Neuronal stem cell (in vitro differentiated cells): Measurements from ENCODE around the gene TPSB2.

Source experiments
- DNase-seq: peaks from one replicate; pipeline ENCODE4 v3.0.0-alpha.2; 2013; ENCODE audit warnings: low spot score
- H2AFZ ChIP-seq: one replicate; pipeline ENCODE4 v1.6.1; 2013; ENCODE audit warnings: mild to moderate bottlenecking, low read length, inconsistent platforms
- H2AK5ac ChIP-seq: 2 replicates; pipeline ENCODE4 v1.6.1; 2013; ENCODE audit warnings: low read depth, mild to moderate bottlenecking, inconsistent platforms, low read length, moderate library complexity, mixed read lengths
- H2BK120ac ChIP-seq: 2 replicates; pipeline ENCODE4 v1.6.1; 2013; ENCODE audit warnings: low read depth, mild to moderate bottlenecking, inconsistent platforms, low read length, moderate library complexity, mixed read lengths
- H2BK12ac ChIP-seq: one replicate; pipeline ENCODE4 v1.6.1; 2013; ENCODE audit warnings: low read length, inconsistent platforms
- H2BK15ac ChIP-seq: 2 replicates; pipeline ENCODE4 v1.6.1; 2013; ENCODE audit warnings: mild to moderate bottlenecking, low read length, inconsistent platforms, mixed read lengths
- H2BK5ac ChIP-seq: one replicate; pipeline ENCODE4 v1.6.1; 2013; ENCODE audit warnings: inconsistent platforms, mild to moderate bottlenecking, low read length, moderate library complexity
- H3K14ac ChIP-seq: one replicate; pipeline ENCODE4 v1.6.1; 2013; ENCODE audit warnings: low read length, inconsistent platforms
- H3K18ac ChIP-seq: 2 replicates; pipeline ENCODE4 v1.6.1; 2013; ENCODE audit warnings: low read length, inconsistent platforms
- H3K23ac ChIP-seq: 2 replicates; pipeline ENCODE4 v1.6.1; 2013; ENCODE audit warnings: low read depth, mild to moderate bottlenecking, mixed read lengths, low read length, inconsistent platforms; ENCODE audit not compliant: poor library complexity
- H3K27ac ChIP-seq: replicated peaks from 3 replicates; pipeline ENCODE4 v1.5.1; 2013; ENCODE audit warnings: low read length, inconsistent platforms
- H3K27me3 ChIP-seq, 3 experiments: 2 replicates each; pipeline ENCODE4 v1.6.1; 2013; ENCODE audit warnings: low read length in 3 of 3, mild to moderate bottlenecking in 2 of 3, inconsistent platforms in 1 of 3, low read depth in 1 of 3, mixed read lengths in 1 of 3, moderate library complexity in 1 of 3; ENCODE audit not compliant: control insufficient read depth in 3 of 3, insufficient read depth in 3 of 3
- H3K36me3 ChIP-seq, 2 donors: replicated peaks in 1 of 2; 2 replicates each; pipeline ENCODE4 v1.6.1; 2013; ENCODE audit warnings: low read length in 2 of 2; ENCODE audit not compliant: control insufficient read depth in 2 of 2, insufficient read depth in 2 of 2
- H3K4ac ChIP-seq: 2 replicates; pipeline ENCODE4 v1.6.1; 2013; ENCODE audit warnings: inconsistent platforms, mild to moderate bottlenecking, low read length, moderate library complexity
- H3K4me1 ChIP-seq, 2 donors: 1 replicate in 1 of 2; 2 replicates in 1 of 2; pipeline ENCODE4 v1.6.1; 2013; ENCODE audit warnings: low read length in 2 of 2, low read depth in 1 of 2; ENCODE audit not compliant: control insufficient read depth in 2 of 2, insufficient read depth in 1 of 2
- H3K4me2 ChIP-seq: one replicate; pipeline ENCODE4 v1.6.1; 2013; ENCODE audit warnings: mild to moderate bottlenecking, low read length, inconsistent platforms; ENCODE audit not compliant: insufficient read depth, poor library complexity, severe bottlenecking
- H3K4me3 ChIP-seq, 2 donors: 2 replicates each; pipeline ENCODE4 v1.5.1; 2013; ENCODE audit warnings: low read length in 2 of 2, mild to moderate bottlenecking in 2 of 2, inconsistent platforms in 1 of 2, moderate library complexity in 1 of 2
- H3K79me1 ChIP-seq: one replicate; pipeline ENCODE4 v1.6.1; 2013; ENCODE audit warnings: low read depth, mild to moderate bottlenecking, inconsistent platforms, low read length, moderate library complexity
- H3K9ac ChIP-seq: one replicate; pipeline ENCODE4 v1.6.1; 2013; ENCODE audit warnings: mild to moderate bottlenecking, low read depth, low read length, inconsistent platforms; ENCODE audit not compliant: poor library complexity
- H3K9me3 ChIP-seq, 2 donors: replicated peaks in 1 of 2; 2 replicates each; pipeline versions ENCODE3 to v1.6.1; 2013; ENCODE audit warnings: low read length in 2 of 2, mild to moderate bottlenecking in 2 of 2, inconsistent platforms in 1 of 2, low read depth in 1 of 2, mixed read lengths in 1 of 2, moderate library complexity in 1 of 2; ENCODE audit not compliant: control insufficient read depth in 2 of 2, insufficient read depth in 1 of 2
- H4K8ac ChIP-seq: one replicate; pipeline ENCODE4 v1.6.1; 2013; ENCODE audit warnings: low read depth, mild to moderate bottlenecking, inconsistent platforms, low read length, moderate library complexity
- H4K91ac ChIP-seq: one replicate; pipeline ENCODE4 v1.6.1; 2013; ENCODE audit warnings: low read length, low read depth, mild to moderate bottlenecking, inconsistent platforms; ENCODE audit not compliant: poor library complexity
- WGBS, 2 donors: extraction: QIAGEN DNeasy Blood & Tissue Kit; methylation state at CpG; one replicate each; pipeline ENCODE4 v1.1.7; 2013; ENCODE audit warnings: missing lambda C conversion rate in 2 of 2, mixed read lengths in 1 of 2; ENCODE audit not compliant: insufficient read length in 2 of 2, insufficient replicate concordance in 1 of 2; ENCODE audit errors: extremely low coverage in 2 of 2; 5-methylcytosine and 5-hydroxymethylcytosine counted together

Gene TPSB2

GRCh38 chr16:1224558-1224957 is 5.4 kb downstream of the TPSB2 start:
- Histone ChIP-seq H3K9ac (no peak overlapping the region), H3K79me1 (peaks cover 2% of the 10 kb centered on the region), H2BK12ac (no peak overlapping the region), H3K18ac (no peak overlapping the region), H2BK15ac (no peak overlapping the region), H2AK5ac (no peak overlapping the region), H2BK5ac (no peak overlapping the region), H3K4me3 (no peak overlapping the region), H4K8ac (no peak overlapping the region), H3K4me1 (no peaks in the 10 kb centered on the region), H4K91ac (no peak overlapping the region), H3K36me3 (peaks cover 4 to 11% of the 10 kb centered on the region in 2 donors), H2AFZ (no peak overlapping the region), H3K27me3 (no peaks in the 10 kb centered on the region), H3K4ac (no peak overlapping the region), H3K27ac (no peak overlapping the region), H3K23ac (no peak overlapping the region), H3K4me2 (no peak overlapping the region), H3K14ac (no peak overlapping the region), H3K9me3 (no peaks in the 10 kb centered on the region), H2BK120ac (no peak overlapping the region)
- no peak for DNase-seq
- no CpG with 5 or more reads among the region's 9 CpGs for WGBS, 2 donors

- Histone ChIP-seq H3K4ac (no peak overlapping the region), H3K18ac (no peak overlapping the region), H2AK5ac (no peak overlapping the region), H2BK15ac (no peak overlapping the region), H3K23ac (peak overlapping the region; percentile 43), H2AFZ (no peak overlapping the region), H3K27me3 (no peaks in the 10 kb centered on the region), H3K36me3 (peaks cover 11 to 18% of the 10 kb centered on the region in 2 donors), H3K9me3 (no peaks in the 10 kb centered on the region), H3K27ac (no peak overlapping the region), H3K79me1 (peaks cover 4% of the 10 kb centered on the region), H2BK12ac (no peak overlapping the region), H3K4me2 (no peak overlapping the region), H3K9ac (no peak overlapping the region), H2BK5ac (no peak overlapping the region), H3K4me1 (no peaks in the 10 kb centered on the region), H4K91ac (no peak overlapping the region), H2BK120ac (no peak overlapping the region), H4K8ac (peak overlapping the region; percentile 17), H3K14ac (no peak overlapping the region), H3K4me3 (no peak overlapping the region)
- no CpG with 5 or more reads among the region's 38 CpGs for WGBS, 2 donors
- DNase-seq = no peak
Measured at GRCh38 chr16:1223355-1224214, 6.4 kb downstream of the TPSB2 start.

GRCh38 chr16:1222553-1223354 is 7.2 kb downstream of the TPSB2 start:
- no peak overlapping the region for H3K18ac ChIP-seq
- H2AK5ac ChIP-seq = no peak overlapping the region
- no peak overlapping the region for H3K14ac ChIP-seq
- H2BK15ac ChIP-seq = no peak overlapping the region
- H2BK12ac ChIP-seq = no peak overlapping the region
- peak overlapping the region; percentile 72 for H2BK120ac ChIP-seq
- no peaks in the 10 kb centered on the region for H3K27me3 ChIP-seq
- H2AFZ ChIP-seq = no peak overlapping the region
- H3K79me1 ChIP-seq = peaks cover 4% of the 10 kb centered on the region
- WGBS, 2 donors = no CpG with 5 or more reads among the region's 25 CpGs
- no peak overlapping the region for H3K9ac ChIP-seq
- no peak overlapping the region for H3K4me2 ChIP-seq
- DNase-seq = no peak
- no peak overlapping the region for H4K8ac ChIP-seq
- H3K4me1 ChIP-seq = no peaks in the 10 kb centered on the region
- no peak overlapping the region for H3K27ac ChIP-seq
- peak overlapping the region; percentile 43 for H3K23ac ChIP-seq
- H2BK5ac ChIP-seq = no peak overlapping the region
- H3K4ac ChIP-seq = no peak overlapping the region
- H4K91ac ChIP-seq = no peak overlapping the region
- H3K36me3 ChIP-seq = peaks cover 11 to 24% of the 10 kb centered on the region in 2 donors
- H3K4me3 ChIP-seq = no peak overlapping the region
- H3K9me3 ChIP-seq = no peaks in the 10 kb centered on the region
